GM19395 (cell line): ENCODE results near the gene CNKSR3.
A peak's percentile ranks its signal among the peaks of the same experiment; 100 is the strongest.

Experiments used
- ATAC-seq: cut with Tn5 transposase; IDR thresholded peaks from one replicate; pipeline ENCODE4 v1.9.1; 2021; ENCODE audit warnings: mild to moderate bottlenecking, moderate library complexity; ENCODE audit not compliant: unreplicated experiment

The CNKSR3 gene

GRCh38 chr6:154458565-154459470 lies 51.7 kb downstream of the CNKSR3 start:
- no peak for ATAC-seq

- no peak for ATAC-seq
Observed at GRCh38 chr6:154457881-154458284, 52.6 kb downstream of the CNKSR3 start.

- ATAC-seq, result no peak
Observed at GRCh38 chr6:154457046-154457713, 53.3 kb downstream of the CNKSR3 start.

GRCh38 chr6:154453329-154453728 lies 57.2 kb downstream of the CNKSR3 start:
- no peak for ATAC-seq

- no peak for ATAC-seq
Observed at GRCh38 chr6:154450498-154450897, 60.0 kb downstream of the CNKSR3 start.

- ATAC-seq, result peak; percentile 63
Observed at GRCh38 chr6:154448448-154449096, 61.9 kb downstream of the CNKSR3 start.

GRCh38 chr6:154447954-154448353 lies 62.5 kb downstream of the CNKSR3 start:
- ATAC-seq, result no peak

- ATAC-seq, result no peak
Observed at GRCh38 chr6:154446984-154447383, 63.5 kb downstream of the CNKSR3 start.

- no peak for ATAC-seq
Observed at GRCh38 chr6:154445417-154445816, 65.1 kb downstream of the CNKSR3 start.

GRCh38 chr6:154441995-154442310 lies 68.5 kb downstream of the CNKSR3 start:
- ATAC-seq, result peak; percentile 16

- ATAC-seq, result no peak
Observed at GRCh38 chr6:154440422-154441043, 70.0 kb downstream of the CNKSR3 start.

- no peak for ATAC-seq
Observed at GRCh38 chr6:154440022-154440421, 70.5 kb downstream of the CNKSR3 start.

- no peak for ATAC-seq
Observed at GRCh38 chr6:154438882-154439415, 71.5 kb downstream of the CNKSR3 start.

GRCh38 chr6:154435400-154435945 lies 75.0 kb downstream of the CNKSR3 start:
- no peak for ATAC-seq

- no peak for ATAC-seq
Observed at GRCh38 chr6:154434662-154435061, 75.8 kb downstream of the CNKSR3 start.

- no peak for ATAC-seq
Observed at GRCh38 chr6:154433477-154434241, 76.8 kb downstream of the CNKSR3 start.

- no peak for ATAC-seq
Observed at GRCh38 chr6:154432533-154433476, 77.7 kb downstream of the CNKSR3 start.

- no peak for ATAC-seq
Observed at GRCh38 chr6:154430481-154430919, 80.0 kb downstream of the CNKSR3 start.

- no peak for ATAC-seq
Observed at GRCh38 chr6:154429711-154430110, 80.8 kb downstream of the CNKSR3 start.
